ENCODE results near the gene ENAH.
"Not testable (repeated sequence)": the region's sequence is repeated elsewhere in the genome, so short reads cannot be mapped to it uniquely, and the experiment has no call there.

The ENAH gene

DNA sequence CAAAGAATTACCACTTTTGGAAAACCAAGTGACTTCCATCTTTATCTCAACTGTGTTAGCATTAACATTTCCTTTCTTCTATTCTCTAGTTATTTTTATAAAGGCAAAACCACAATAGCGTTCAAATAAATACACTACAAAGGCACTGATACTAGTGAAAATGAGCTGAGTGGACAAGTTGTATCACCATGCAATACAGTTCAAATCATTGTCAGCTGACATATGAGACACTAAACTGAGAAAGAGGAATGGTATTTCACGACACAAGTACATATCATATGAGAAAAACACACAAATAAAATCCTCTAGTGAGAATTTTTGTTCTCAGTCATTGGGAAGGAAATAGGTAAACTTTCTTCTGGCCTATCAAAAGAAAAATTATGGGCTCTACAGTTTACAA, 26.2 kb downstream of the ENAH start:
- H3K4me1 ChIP-seq (ENCODE audit: low read length) = no peaks in the 10 kb centered on the region
- H4K20me1 ChIP-seq (ENCODE audit: insufficient read depth, low read length) = no peaks in the 10 kb centered on the region
- no peaks in the 10 kb centered on the region for H3K27me3 ChIP-seq (ENCODE audit: low read depth, low read length)
- H3K9me3 ChIP-seq (ENCODE audit: insufficient read depth, low read length) = no peaks in the 10 kb centered on the region
- H3K36me3 ChIP-seq (replicated peaks; ENCODE audit: low read depth, low read length) = no peaks in the 10 kb centered on the region
- no peak overlapping the region for H3K4me2 ChIP-seq (ENCODE audit: low read length)
- H3K27ac ChIP-seq (ENCODE audit: low read length) = no peak overlapping the region
- no peak overlapping the region for H3K9ac ChIP-seq (ENCODE audit: low read length)
- H3K4me3 ChIP-seq (ENCODE audit: low read length) = no peak overlapping the region
- H2AFZ ChIP-seq (ENCODE audit: low read depth, low read length) = no peak overlapping the region
- H3K79me2 ChIP-seq (ENCODE audit: low read length) = no peaks in the 10 kb centered on the region
- TF ChIP-seq EZH2phosphoT487 (IDR thresholded peaks at IDR 0.05; ENCODE audit: low read depth) = no peak
- TF ChIP-seq, protein P1, sequence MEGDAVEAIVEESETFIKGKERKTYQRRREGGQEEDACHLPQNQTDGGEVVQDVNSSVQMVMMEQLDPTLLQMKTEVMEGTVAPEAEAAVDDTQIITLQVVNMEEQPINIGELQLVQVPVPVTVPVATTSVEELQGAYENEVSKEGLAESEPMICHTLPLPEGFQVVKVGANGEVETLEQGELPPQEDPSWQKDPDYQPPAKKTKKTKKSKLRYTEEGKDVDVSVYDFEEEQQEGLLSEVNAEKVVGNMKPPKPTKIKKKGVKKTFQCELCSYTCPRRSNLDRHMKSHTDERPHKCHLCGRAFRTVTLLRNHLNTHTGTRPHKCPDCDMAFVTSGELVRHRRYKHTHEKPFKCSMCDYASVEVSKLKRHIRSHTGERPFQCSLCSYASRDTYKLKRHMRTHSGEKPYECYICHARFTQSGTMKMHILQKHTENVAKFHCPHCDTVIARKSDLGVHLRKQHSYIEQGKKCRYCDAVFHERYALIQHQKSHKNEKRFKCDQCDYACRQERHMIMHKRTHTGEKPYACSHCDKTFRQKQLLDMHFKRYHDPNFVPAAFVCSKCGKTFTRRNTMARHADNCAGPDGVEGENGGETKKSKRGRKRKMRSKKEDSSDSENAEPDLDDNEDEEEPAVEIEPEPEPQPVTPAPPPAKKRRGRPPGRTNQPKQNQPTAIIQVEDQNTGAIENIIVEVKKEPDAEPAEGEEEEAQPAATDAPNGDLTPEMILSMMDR (IDR thresholded peaks at IDR 0.05; ENCODE audit: low read depth, low read length) = no peak

DNA sequence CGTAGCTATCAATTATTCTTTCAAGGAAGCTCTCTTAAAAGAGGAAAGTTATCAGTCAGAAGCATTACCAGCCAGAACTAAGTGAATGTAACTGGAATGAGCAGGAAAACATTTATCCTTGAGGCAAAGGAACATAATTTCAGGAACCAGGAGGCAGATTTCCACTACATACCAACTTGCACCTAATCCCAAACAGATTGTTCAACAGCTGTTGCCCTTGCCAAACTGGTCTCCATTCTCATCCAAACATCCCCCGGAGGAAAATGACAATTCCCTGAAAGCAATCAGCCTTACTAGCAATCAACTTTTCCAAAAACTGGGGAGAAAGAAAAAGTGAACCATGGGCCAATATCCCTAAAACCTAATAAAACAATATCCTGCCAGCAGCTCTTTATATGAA, 35.0 kb downstream of the ENAH start:
- TF ChIP-seq, protein P1 (IDR thresholded peaks at IDR 0.05; ENCODE audit: low read depth, low read length) = no peak
- no peak for TF ChIP-seq EZH2phosphoT487 (IDR thresholded peaks at IDR 0.05; ENCODE audit: low read depth)
- Histone ChIP-seq H3K9ac (ENCODE audit: low read length) (no peak overlapping the region), H3K27ac (ENCODE audit: low read length) (no peak overlapping the region), H3K79me2 (ENCODE audit: low read length) (0 out of 2 replicates have a peak, but pooled peaks cover 4% of the 10 kb centered on the region), H3K36me3 (replicated peaks; ENCODE audit: low read depth, low read length) (no peaks in the 10 kb centered on the region), H3K4me1 (ENCODE audit: low read length) (peaks cover 9% of the 10 kb centered on the region), H3K4me2 (ENCODE audit: low read length) (no peak overlapping the region), H3K4me3 (ENCODE audit: low read length) (no peak overlapping the region), H4K20me1 (ENCODE audit: insufficient read depth, low read length) (no peaks in the 10 kb centered on the region), H3K9me3 (ENCODE audit: insufficient read depth, low read length) (no peaks in the 10 kb centered on the region), H3K27me3 (ENCODE audit: low read depth, low read length) (no peaks in the 10 kb centered on the region), H2AFZ (ENCODE audit: low read depth, low read length) (no peak overlapping the region)

DNA sequence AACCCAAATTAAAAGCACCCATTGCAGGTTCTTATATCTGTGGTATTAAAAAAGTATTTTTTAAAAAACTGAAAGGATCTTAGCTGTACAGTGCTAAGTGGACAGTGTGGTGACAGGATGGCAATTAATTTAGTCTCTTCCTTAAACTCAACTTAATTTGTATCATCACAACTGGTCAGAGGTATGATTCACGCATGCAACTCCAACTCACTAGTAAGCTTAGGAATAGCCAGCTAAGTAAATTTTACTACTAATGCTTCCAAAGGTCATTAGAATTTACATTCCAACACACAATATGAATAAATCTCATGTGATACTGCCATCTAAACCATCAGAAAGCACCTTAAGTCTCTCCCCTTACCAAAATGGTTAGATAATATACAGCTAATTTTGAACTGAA, 35.4 kb downstream of the ENAH start:
- Histone ChIP-seq H3K9ac (ENCODE audit: low read length) (no peak overlapping the region), H4K20me1 (ENCODE audit: insufficient read depth, low read length) (no peaks in the 10 kb centered on the region), H3K4me2 (ENCODE audit: low read length) (no peak overlapping the region), H2AFZ (ENCODE audit: low read depth, low read length) (no peak overlapping the region), H3K4me3 (ENCODE audit: low read length) (no peak overlapping the region), H3K36me3 (replicated peaks; ENCODE audit: low read depth, low read length) (no peaks in the 10 kb centered on the region), H3K4me1 (ENCODE audit: low read length) (peaks cover 9% of the 10 kb centered on the region), H3K27me3 (ENCODE audit: low read depth, low read length) (no peaks in the 10 kb centered on the region), H3K9me3 (ENCODE audit: insufficient read depth, low read length) (no peaks in the 10 kb centered on the region), H3K27ac (ENCODE audit: low read length) (no peak overlapping the region), H3K79me2 (ENCODE audit: low read length) (0 out of 2 replicates have a peak, but pooled peaks cover 4% of the 10 kb centered on the region)
- TF ChIP-seq EZH2phosphoT487 (IDR thresholded peaks at IDR 0.05; ENCODE audit: low read depth) = no peak
- TF ChIP-seq, protein P1 (IDR thresholded peaks at IDR 0.05; ENCODE audit: low read depth, low read length) = no peak

DNA sequence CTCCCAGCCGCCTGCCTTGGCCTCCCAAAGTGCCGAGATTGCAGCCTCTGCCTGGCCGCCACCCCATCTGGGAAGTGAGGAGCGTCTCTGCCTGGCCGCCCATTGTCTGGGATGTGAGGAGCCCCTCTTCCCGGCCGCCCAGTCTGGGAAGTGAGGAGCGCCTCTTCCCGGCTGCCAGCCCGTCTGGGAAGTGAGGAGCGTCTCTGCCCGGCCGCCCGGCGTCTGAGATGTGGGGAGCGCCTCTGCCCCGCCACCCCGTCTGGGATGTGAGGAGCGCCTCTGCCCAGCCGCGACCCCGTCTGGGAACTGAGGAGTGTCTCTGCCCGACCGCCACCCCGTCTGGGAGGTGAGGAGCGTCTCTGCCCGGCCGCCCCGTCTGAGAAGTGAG, 37.5 kb downstream of the ENAH start:
- not testable (repeated sequence) for H3K4me3 ChIP-seq (ENCODE audit: low read length); H4K20me1 ChIP-seq (ENCODE audit: insufficient read depth, low read length); H3K9me3 ChIP-seq (ENCODE audit: insufficient read depth, low read length); H3K27me3 ChIP-seq (ENCODE audit: low read depth, low read length); H3K27ac ChIP-seq (ENCODE audit: low read length); H2AFZ ChIP-seq (ENCODE audit: low read depth, low read length); H3K9ac ChIP-seq (ENCODE audit: low read length); H3K79me2 ChIP-seq (ENCODE audit: low read length); H3K4me2 ChIP-seq (ENCODE audit: low read length); H3K36me3 ChIP-seq (replicated peaks; ENCODE audit: low read depth, low read length)
- H3K4me1 ChIP-seq (ENCODE audit: low read length) = peaks cover 12% of the 10 kb centered on the region

DNA sequence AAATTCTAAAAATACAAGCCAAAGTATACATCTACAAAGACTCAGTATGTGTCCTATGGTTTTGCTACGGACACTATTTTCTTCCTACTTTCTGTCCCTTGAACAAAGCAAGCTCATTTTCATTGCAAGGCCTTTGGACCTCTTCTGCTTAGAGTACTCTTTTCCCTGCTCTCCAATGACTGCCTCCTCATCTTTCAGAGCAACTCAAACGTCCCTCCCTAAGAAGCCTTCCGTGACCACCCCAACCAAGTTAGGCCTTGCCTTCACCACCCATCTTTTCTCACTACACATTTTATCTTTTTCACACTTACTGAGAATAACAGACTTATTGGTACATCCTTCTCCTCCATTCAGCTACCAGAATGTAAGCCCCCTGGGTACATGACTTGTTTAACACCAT, 39.9 kb downstream of the ENAH start:
- no peaks in the 10 kb centered on the region for H4K20me1 ChIP-seq (ENCODE audit: insufficient read depth, low read length)
- H2AFZ ChIP-seq (ENCODE audit: low read depth, low read length) = no peak overlapping the region
- H3K36me3 ChIP-seq (replicated peaks; ENCODE audit: low read depth, low read length) = no peaks in the 10 kb centered on the region
- no peak for TF ChIP-seq EZH2phosphoT487 (IDR thresholded peaks at IDR 0.05; ENCODE audit: low read depth)
- TF ChIP-seq, protein P1 (IDR thresholded peaks at IDR 0.05; ENCODE audit: low read depth, low read length) = no peak
- H3K4me2 ChIP-seq (ENCODE audit: low read length) = no peak overlapping the region
- no peaks in the 10 kb centered on the region for H3K9me3 ChIP-seq (ENCODE audit: insufficient read depth, low read length)
- no peaks in the 10 kb centered on the region for H3K27me3 ChIP-seq (ENCODE audit: low read depth, low read length)
- no peak overlapping the region for H3K9ac ChIP-seq (ENCODE audit: low read length)
- H3K4me1 ChIP-seq (ENCODE audit: low read length) = peaks cover 5% of the 10 kb centered on the region
- 0 out of 2 replicates have a peak, but pooled peaks cover 2% of the 10 kb centered on the region for H3K79me2 ChIP-seq (ENCODE audit: low read length)
- H3K27ac ChIP-seq (ENCODE audit: low read length) = no peak overlapping the region
- H3K4me3 ChIP-seq (ENCODE audit: low read length) = no peak overlapping the region
